GM12875 (cell line): Measurements from ENCODE around the gene DTNA.

Experiments
- H3K4me3 ChIP-seq: one replicate; pipeline ENCODE4 v1.5.1; 2011; ENCODE audit warnings: low read depth, low read length, control low read depth
- CTCF ChIP-seq: IDR thresholded peaks from 2 replicates; pipeline ENCODE4 v1.5.1; 2011; ENCODE audit warnings: low read depth, mild to moderate bottlenecking, control low read depth, inconsistent platforms, low read length, moderate library complexity, borderline replicate concordance; ENCODE audit not compliant: insufficient read depth

The DTNA gene

GRCh38 chr18:34780856-34781255 is 70.8 kb downstream of the DTNA start:
- no peak overlapping the region for H3K4me3 ChIP-seq
- no peak for TF ChIP-seq CTCF

GRCh38 chr18:34783501-34783900 is 73.4 kb downstream of the DTNA start:
- H3K4me3 ChIP-seq = no peak overlapping the region
- TF ChIP-seq CTCF = no peak

GRCh38 chr18:34786162-34786741 is 76.2 kb downstream of the DTNA start:
- no peak overlapping the region for H3K4me3 ChIP-seq
- no peak for TF ChIP-seq CTCF

- TF ChIP-seq CTCF = peak; percentile 26; the same call in 1 of the 2 replicates
- H3K4me3 ChIP-seq = no peak overlapping the region
Measured at GRCh38 chr18:34787931-34788532, 77.9 kb downstream of the DTNA start.

- TF ChIP-seq CTCF = no peak
- no peak overlapping the region for H3K4me3 ChIP-seq
Measured at GRCh38 chr18:34789768-34790344, 79.8 kb downstream of the DTNA start.

- no peak overlapping the region for H3K4me3 ChIP-seq
- TF ChIP-seq CTCF = no peak
Measured at GRCh38 chr18:34794348-34794747, 84.2 kb downstream of the DTNA start.

- H3K4me3 ChIP-seq = no peak overlapping the region
- TF ChIP-seq CTCF = no peak
Measured at GRCh38 chr18:34795070-34795732, 85.1 kb downstream of the DTNA start.
